ENCODE results near the gene FBLN7. TPM values are rescaled to one million over a fixed set of nuclear protein-coding genes. Genes with fewer than 3 reads are reported as not detected.

Gene FBLN7
- total and polyA plus RNA-seq, 2 experiments from 2014 or later, result 0.16 TPM; not detected in 1

- H3K79me2 ChIP-seq (replicated peaks; ENCODE audit: insufficient read depth), result no peaks in the 10 kb centered on the region
- no peaks in the 10 kb centered on the region for H3K36me3 ChIP-seq (ENCODE audit: insufficient read depth)
- Mint-ChIP-seq H3K9me3 (no peaks in the 10 kb centered on the region), H3K27ac (no peak overlapping the region), H3K4me3 (no peak overlapping the region), H3K4me1 (peaks cover 22% of the 10 kb centered on the region), H3K36me3 (ENCODE audit: low read depth) (no peaks in the 10 kb centered on the region), H3K27me3 (ENCODE audit: insufficient read depth, low read depth, poor library complexity) (peaks cover 4% of the 10 kb centered on the region)
- H4K20me1 ChIP-seq (replicated peaks; ENCODE audit: insufficient read depth), result no peaks in the 10 kb centered on the region
- DNase-seq (ENCODE audit: low spot score) (no peak), ATAC-seq (no peak)
- no peaks in the 10 kb centered on the region for H3K27me3 ChIP-seq (ENCODE audit: insufficient read depth)
- H3F3A ChIP-seq (replicated peaks; ENCODE audit: low read depth), result no peaks in the 10 kb centered on the region
- no peaks in the 10 kb centered on the region for H3K9me2 ChIP-seq (ENCODE audit: insufficient read depth)
- H3K4me2 ChIP-seq, result no peak overlapping the region
- no peak overlapping the region for H3K27ac ChIP-seq (ENCODE audit: low read depth)
- H3K4me1 ChIP-seq (ENCODE audit: insufficient read depth), result no peaks in the 10 kb centered on the region
- H2AFZ ChIP-seq, result no peak overlapping the region
- no peak overlapping the region for H3K4me3 ChIP-seq
- TF ChIP-seq CTCF (conservative IDR thresholded peaks at IDR 0.05; ENCODE audit: low read depth in 2 of 2), result no peak
- no peak for TF ChIP-seq POLR2AphosphoS5 (IDR thresholded peaks at IDR 0.05; ENCODE audit: low read depth)
- TF ChIP-seq ZNF462 (CRISPR knock-in tag; IDR thresholded peaks at IDR 0.05), result no peak
- TF ChIP-seq STAT1 (IDR thresholded peaks at IDR 0.05; ENCODE audit: unreplicated experiment), result no peak
Measured at GRCh38 chr2:112153501-112153900, 15.3 kb downstream of the FBLN7 start.

All from GM23338 (cell line).